HepG2 (cell line): ENCODE results near the gene GRIN3B. TPM values are rescaled to one million over a fixed set of nuclear protein-coding genes. Genes with fewer than 3 reads are reported as not detected.

ENCODE experiments used
- ARID5B ChIP-seq: IDR thresholded peaks from 2 replicates; pipeline ENCODE4 v1.4.0; 2020; ENCODE audit warnings: mild to moderate bottlenecking, missing genetic modification reagents
- ARNT2 ChIP-seq: sonication (generic); formaldehyde crosslinking; IDR thresholded peaks from 2 replicates; pipeline ENCODE4 v1.8.0; 2022; ENCODE audit warnings: mild to moderate bottlenecking, low read depth, missing genetic modification reagents, moderate library complexity
- CBX2 ChIP-seq, 2 experiments: fragments of 200-600 bp in 1 of 2; sonication (generic); formaldehyde crosslinking in 1 of 2; IDR thresholded peaks; 2 replicates each; pipeline versions ENCODE4 v1.7.0 to v1.8.1; 2018 to 2022; ENCODE audit warnings: low read depth in 2 of 2, low read length in 1 of 2, mild to moderate bottlenecking in 1 of 2, missing genetic modification reagents in 1 of 2
- GLI4 ChIP-seq: sonication (generic); formaldehyde crosslinking; IDR thresholded peaks from 2 replicates; pipeline ENCODE4 v1.5.1; 2020; ENCODE audit warnings: missing genetic modification reagents, mild to moderate bottlenecking, moderate library complexity, borderline replicate concordance
- PBX3 ChIP-seq: sonication (generic); formaldehyde crosslinking; IDR thresholded peaks from 2 replicates; pipeline ENCODE4 v1.8.1; 2023; ENCODE audit warnings: missing genetic modification reagents, inconsistent platforms, borderline replicate concordance
- TMF1 ChIP-seq: sonication (generic); formaldehyde crosslinking; IDR thresholded peaks from 2 replicates; pipeline ENCODE4 v1.8.1; 2022; ENCODE audit warnings: low read depth, missing genetic modification reagents
- ZBTB26 ChIP-seq: IDR thresholded peaks from 2 replicates; pipeline ENCODE4 v1.6.1; 2016; ENCODE audit warnings: missing compliant biosample characterization, missing genetic modification reagents, borderline replicate concordance
- ZNF136 ChIP-seq: sonication (generic); formaldehyde crosslinking; IDR thresholded peaks from 2 replicates; pipeline ENCODE4 v1.8.1; 2022; ENCODE audit warnings: low read depth, mild to moderate bottlenecking, moderate library complexity, missing genetic modification reagents
- ZNF264 ChIP-seq: sonication (generic); formaldehyde crosslinking; IDR thresholded peaks from 2 replicates; pipeline ENCODE4 v1.4.0; 2020; ENCODE audit warnings: missing genetic modification reagents
- ZNF335 ChIP-seq: sonication (generic); formaldehyde crosslinking; IDR thresholded peaks from 2 replicates; pipeline ENCODE4 v1.4.0; 2020; ENCODE audit warnings: missing genetic modification reagents
- ZNF407 ChIP-seq: sonication (generic); formaldehyde crosslinking; IDR thresholded peaks from one replicate; pipeline ENCODE4 v1.5.1; 2020; ENCODE audit warnings: mild to moderate bottlenecking, missing genetic modification reagents; ENCODE audit errors: not compliant biosample characterization
- ZNF83 ChIP-seq: sonication (generic); formaldehyde crosslinking; IDR thresholded peaks from 2 replicates; pipeline ENCODE4 v1.4.0; 2020; ENCODE audit warnings: missing genetic modification reagents, mild to moderate bottlenecking, borderline replicate concordance
- ZSCAN9 ChIP-seq: IDR thresholded peaks from 2 replicates; pipeline ENCODE4 v1.6.1; 2016; ENCODE audit warnings: borderline replicate concordance
- polyA plus RNA-seq, 8 experiments: library from polyadenylated mRNA; depleted of rRNA in 3 of 8; stranded (reverse) in 7 of 8; unstranded in 1 of 8; fragments of >200 nt; fragmentation: Illumina TruSeq in 4 of 8; extraction: Trizol in 4 of 8; gene quantifications; 2 replicates each; pipeline versions ENCODE4 v1.2.1 to v1.2.3, GENCODE V29; 2011 to 2016; ENCODE audit warnings: low read depth in 4 of 8, missing spikeins in 1 of 8, mixed read lengths in 1 of 8; ENCODE audit not compliant: insufficient read depth in 1 of 8
- total RNA-seq, 5 experiments: library from RNA; depleted of rRNA; stranded (reverse); fragments of >200 nt; fragmentation: Illumina TruSeq; extraction: Trizol; gene quantifications; 2 replicates each; pipeline ENCODE4 v1.2.3, GENCODE V29; 2016; ENCODE audit warnings: low read depth in 1 of 5

The GRIN3B gene
- total and polyA plus RNA-seq, 2 of the 13 experiments (the other 11 are each of a cell fraction or from before 2014, with no cell fraction given), result 0.07 to 0.20 TPM

GRCh38 chr19:1046117-1046626 lies 46.0 kb downstream of the GRIN3B start (continued):
- TF ChIP-seq PBX3 (CRISPR knock-in tag) (peak; percentile 40; the same call in 1 of the 2 replicates), CBX2 (IDR thresholded peaks at IDR 0.05; ENCODE audit: low read depth, low read length) (no peak), CBX2 (CRISPR knock-in tag; IDR thresholded peaks at IDR 0.05; ENCODE audit: low read depth) (no peak), ZNF264 (0 out of 2 replicates have a peak, but pooled peaks have one; percentile 41), ZNF136 (CRISPR knock-in tag) (peak; percentile 53; the same call in 1 of the 2 replicates), ZSCAN9 (CRISPR knock-in tag) (no peak), ZBTB26 (CRISPR knock-in tag) (no peak), ZNF335 (CRISPR knock-in tag) (no peak), ZNF407 (peak; percentile 46), ZNF83 (CRISPR knock-in tag) (no peak), TMF1 (CRISPR knock-in tag) (no peak), GLI4 (CRISPR knock-in tag) (no peak), ARNT2 (CRISPR knock-in tag) (no peak), ARID5B (no peak)
